CD4-positive, alpha-beta T cell treated with Interferon gamma for 1 hour (primary cell): ENCODE results near the gene TSNAX.
A peak's percentile ranks its signal among the peaks of the same experiment; 100 is the strongest.
"Not testable (repeated sequence)": the region's sequence is repeated elsewhere in the genome, so short reads cannot be mapped to it uniquely, and the experiment has no call there.

Experiments used
- DNase-seq: peaks from one replicate; pipeline ENCODE4 v3.0.0-alpha.2; 2020

TSNAX gene

GRCh38 chr1:231528172-231529029 is at the start of gene TSNAX:
TSNAX (plus strand) TSS chr1:231528669; CDS start chr1:231528811, 142 bp downstream.
- DNase-seq = peak; percentile 91

- no peak for DNase-seq
Observed at GRCh38 chr1:231478811-231479210, 49.7 kb upstream of the TSNAX start.

- DNase-seq = no peak
Observed at GRCh38 chr1:231480008-231480407, 48.5 kb upstream of the TSNAX start.

GRCh38 chr1:231481289-231481688 is 47.2 kb upstream of the TSNAX start:
- no peak for DNase-seq

- no peak for DNase-seq
Observed at GRCh38 chr1:231485029-231485784, 43.3 kb upstream of the TSNAX start.

- DNase-seq = no peak
Observed at GRCh38 chr1:231487019-231487418, 41.5 kb upstream of the TSNAX start.

- no peak for DNase-seq
Observed at GRCh38 chr1:231487910-231488309, 40.6 kb upstream of the TSNAX start.

- DNase-seq = no peak
Observed at GRCh38 chr1:231493421-231494185, 34.9 kb upstream of the TSNAX start.

- no peak for DNase-seq
Observed at GRCh38 chr1:231494439-231495110, 33.9 kb upstream of the TSNAX start.

GRCh38 chr1:231497629-231498152 is 30.8 kb upstream of the TSNAX start:
- DNase-seq = no peak

- no peak for DNase-seq
Observed at GRCh38 chr1:231499148-231499763, 29.2 kb upstream of the TSNAX start.

- no peak for DNase-seq
Observed at GRCh38 chr1:231500666-231501065, 27.8 kb upstream of the TSNAX start.

GRCh38 chr1:231503168-231503567 is 25.3 kb upstream of the TSNAX start:
- DNase-seq = not testable (repeated sequence)

- no peak for DNase-seq
Observed at GRCh38 chr1:231507476-231508355, 20.8 kb upstream of the TSNAX start.

GRCh38 chr1:231508497-231508896 is 20.0 kb upstream of the TSNAX start:
- DNase-seq = no peak

GRCh38 chr1:231508941-231509340 is 19.5 kb upstream of the TSNAX start:
- no peak for DNase-seq

GRCh38 chr1:231512147-231512698 is 16.2 kb upstream of the TSNAX start:
- no peak for DNase-seq

- no peak for DNase-seq
Observed at GRCh38 chr1:231515748-231516147, 12.7 kb upstream of the TSNAX start.

GRCh38 chr1:231517076-231517475 is 11.4 kb upstream of the TSNAX start:
- DNase-seq = no peak

- no peak for DNase-seq
Observed at GRCh38 chr1:231518485-231519034, 9.9 kb upstream of the TSNAX start.
